GM21528 (cell line): Measurements from ENCODE around the gene ECT2L.
"Not testable (repeated sequence)": the region's sequence is repeated elsewhere in the genome, so short reads cannot be mapped to it uniquely, and the experiment has no call there.

Source experiments
- ATAC-seq: cut with Tn5 transposase; IDR thresholded peaks from one replicate; pipeline ENCODE4 v1.9.1; 2021; ENCODE audit warnings: mild to moderate bottlenecking, moderate library complexity; ENCODE audit not compliant: unreplicated experiment, low FRiP score

ECT2L gene

GRCh38 chr6:138923561-138923960 is 127.7 kb downstream of the ECT2L start:
- ATAC-seq = peak; percentile 58

GRCh38 chr6:138925806-138926205 is 129.9 kb downstream of the ECT2L start:
- ATAC-seq = no peak

- ATAC-seq = no peak
Observed at GRCh38 chr6:138926579-138926978, 130.7 kb downstream of the ECT2L start.

- ATAC-seq = no peak
Observed at GRCh38 chr6:138931660-138932059, 135.8 kb downstream of the ECT2L start.

DNA sequence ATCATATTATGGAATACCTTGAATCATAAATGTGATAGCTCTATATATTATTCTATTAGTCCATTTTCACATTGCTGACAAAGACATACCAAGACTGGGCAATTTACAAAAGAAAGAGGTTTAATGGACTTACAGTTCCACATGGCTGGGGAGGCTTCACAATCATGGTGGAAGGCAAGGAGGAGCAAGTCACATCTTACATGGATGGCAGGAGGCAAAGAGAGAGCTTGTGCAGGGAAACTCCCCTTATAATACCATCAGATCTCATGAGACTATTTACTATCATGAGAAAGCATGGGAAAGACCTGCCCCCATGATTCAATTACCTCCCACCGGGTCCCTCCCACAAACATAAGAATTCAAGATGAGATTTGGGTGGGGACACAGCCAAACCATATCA is 141.0 kb downstream of the ECT2L start:
- ATAC-seq = not testable (repeated sequence)

DNA sequence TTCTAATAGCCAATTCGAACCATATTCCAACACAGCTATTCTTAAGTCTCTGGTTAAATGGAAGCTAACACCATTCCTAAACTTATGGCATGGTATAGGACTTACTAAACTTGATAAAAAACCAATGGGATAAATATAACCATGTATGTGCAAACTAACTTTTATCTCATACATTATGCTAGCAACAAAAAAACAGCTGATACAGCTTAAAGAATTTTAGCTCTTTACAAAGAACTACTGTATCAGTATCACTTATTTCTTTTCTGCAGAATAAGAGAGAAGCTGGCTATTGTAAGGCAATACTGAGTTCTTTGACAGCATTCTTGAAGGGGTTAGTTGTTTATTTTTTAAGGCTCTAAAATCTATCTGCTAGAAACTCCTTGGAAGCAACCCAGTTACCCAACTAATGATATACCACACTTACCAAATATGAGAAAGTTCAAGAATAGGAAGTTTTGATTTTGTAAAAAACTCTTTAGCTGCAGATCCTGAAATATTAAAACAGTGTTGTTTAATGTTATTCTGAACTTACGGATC is 147.3 kb downstream of the ECT2L start:
- no peak for ATAC-seq

DNA sequence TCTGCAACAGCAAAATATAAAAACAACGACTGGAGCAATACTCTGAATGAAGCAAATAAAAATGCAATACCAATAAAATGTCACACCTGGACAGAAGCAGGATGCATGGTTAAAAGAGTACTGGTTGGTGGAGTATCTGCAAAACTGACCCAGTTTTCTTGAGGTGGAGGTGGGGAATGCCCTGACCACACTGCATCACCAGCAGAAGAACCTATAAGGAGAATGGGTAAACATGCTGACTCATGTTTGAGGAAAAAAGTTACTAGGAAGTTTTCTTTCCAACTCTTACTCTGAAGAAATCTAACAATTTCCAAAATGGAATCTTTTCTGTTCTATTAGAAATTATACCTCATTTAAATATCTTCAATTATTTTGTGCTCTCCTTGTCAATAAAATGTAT is 148.5 kb downstream of the ECT2L start:
- no peak for ATAC-seq

DNA sequence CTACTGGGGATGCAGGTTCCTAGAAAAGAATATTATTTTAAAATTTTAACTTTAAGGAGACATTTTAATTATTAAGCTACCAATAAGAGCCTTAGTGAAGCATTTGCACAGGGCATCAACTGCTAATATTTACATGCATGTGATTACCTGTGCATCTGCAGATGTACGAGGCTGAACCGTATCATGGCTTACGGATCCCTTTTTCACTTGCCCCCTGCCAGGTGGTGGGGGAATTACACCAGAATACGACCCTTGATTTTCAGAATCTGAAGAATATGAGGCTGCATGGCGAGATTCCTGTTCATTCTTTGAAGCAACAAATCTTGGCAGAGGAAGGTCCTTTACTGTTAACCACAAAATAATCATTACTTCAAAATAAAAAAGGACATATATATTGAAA is 149.5 kb downstream of the ECT2L start:
- no peak for ATAC-seq

DNA sequence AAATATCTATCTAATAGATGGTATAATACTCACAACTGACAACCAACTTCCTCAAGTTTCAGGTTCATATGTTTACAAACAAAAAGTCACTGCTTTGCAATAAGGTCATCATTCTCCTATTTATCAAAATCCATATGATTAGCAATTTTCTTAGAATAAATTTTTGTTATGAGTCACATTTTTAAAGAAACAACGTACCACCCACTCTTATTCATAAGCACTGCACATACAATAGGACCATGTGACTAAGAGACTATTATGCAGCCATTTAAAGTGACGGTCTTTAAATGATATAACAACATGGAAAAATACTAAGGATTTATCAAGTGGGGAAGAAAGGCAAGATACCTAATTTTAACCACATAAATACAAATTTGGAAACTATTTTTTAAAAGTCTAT is 152.1 kb downstream of the ECT2L start:
- ATAC-seq = no peak

GRCh38 chr6:138948546-138949179 is 152.8 kb downstream of the ECT2L start:
- no peak for ATAC-seq

- no peak for ATAC-seq
Observed at GRCh38 chr6:138953451-138953850, 157.6 kb downstream of the ECT2L start.
